ENCODE data around the gene LCN12.

LCN12 gene

DNA sequence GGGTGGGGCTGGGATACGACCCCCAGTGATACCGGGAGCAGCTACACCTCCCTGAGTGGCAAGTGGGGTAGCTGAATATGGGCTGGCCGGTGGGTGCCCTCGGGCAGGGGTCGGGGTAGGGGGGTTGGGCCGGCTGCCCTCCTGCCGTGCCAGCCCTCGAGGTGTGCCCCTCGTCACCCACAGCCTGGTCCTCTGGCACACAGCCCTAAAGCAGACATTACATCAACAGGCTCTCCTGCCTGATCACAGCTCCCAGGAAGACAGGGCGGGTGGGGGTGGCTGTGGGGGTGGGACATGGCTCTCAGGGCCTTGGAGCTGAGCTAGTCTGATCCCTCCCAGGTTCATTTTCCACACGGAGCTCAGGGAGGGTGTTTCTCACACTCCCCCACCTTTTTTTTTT lies 30.8 kb upstream of the LCN12 start:
- no peak for DNase-seq
- Histone ChIP-seq H4K91ac (ENCODE audit: low read length) (no peak overlapping the region), H3K4me3 (ENCODE audit: insufficient read depth in 1 of 2, low read depth in 1 of 2, low read length in 2 of 2) (no peak overlapping the region), H2AK5ac (ENCODE audit: low read length, severe bottlenecking) (no peak overlapping the region), H3K79me1 (replicated peaks; ENCODE audit: low read length, poor library complexity, severe bottlenecking) (peaks cover 33% of the 10 kb centered on the region), H3K27ac (ENCODE audit: low read length, poor library complexity, severe bottlenecking) (no peak overlapping the region), H2BK120ac (ENCODE audit: low read depth, low read length) (no peak overlapping the region), H3K4me1 (ENCODE audit: control insufficient read depth, insufficient read depth, low read depth, low read length) (peaks cover 5% of the 10 kb centered on the region), H2BK12ac (ENCODE audit: low read length in 2 of 2) (no peak overlapping the region), H3K4me2 (ENCODE audit: low read length, poor library complexity, severe bottlenecking) (no peak overlapping the region), H3K36me3 (ENCODE audit: control insufficient read depth in 1 of 2, insufficient read depth in 2 of 2, low read depth in 1 of 2, low read length in 2 of 2) (peaks cover 49 to 75% of the 10 kb centered on the region in 2 experiments), H3K18ac (ENCODE audit: low read depth in 1 of 2, low read length in 2 of 2) (no peak overlapping the region), H3K27me3 (ENCODE audit: control insufficient read depth in 1 of 2, insufficient read depth in 1 of 2, low read length in 2 of 2) (no peaks in the 10 kb centered on the region), H2BK15ac (ENCODE audit: low read depth, poor library complexity, severe bottlenecking) (no peak overlapping the region), H3K14ac (ENCODE audit: low read length in 2 of 2) (no peak overlapping the region), H3K9ac (ENCODE audit: low read length) (no peak overlapping the region), H3K23ac (ENCODE audit: low read length in 2 of 2) (no peak overlapping the region), H4K8ac (ENCODE audit: low read length) (no peak overlapping the region), H3K9me3 (ENCODE audit: control insufficient read depth, low read length) (no peaks in the 10 kb centered on the region), H2AFZ (ENCODE audit: low read depth, low read length) (no peak overlapping the region), H3K4ac (ENCODE audit: low read depth in 1 of 2, low read length in 2 of 2) (no peak overlapping the region), H2BK5ac (ENCODE audit: low read depth, low read length, poor library complexity, severe bottlenecking) (no peak overlapping the region)
- WGBS = 95% methylated on average over 6 of the region's 11 CpGs

- H3K4me3 ChIP-seq (ENCODE audit: insufficient read depth in 1 of 2, low read depth in 1 of 2, low read length in 2 of 2) = no peak overlapping the region
- no peak overlapping the region for H3K18ac ChIP-seq (ENCODE audit: low read depth in 1 of 2, low read length in 2 of 2)
- no peak overlapping the region for H4K91ac ChIP-seq (ENCODE audit: low read length)
- H2BK15ac ChIP-seq (ENCODE audit: low read depth, poor library complexity, severe bottlenecking) = no peak overlapping the region
- no peak overlapping the region for H3K14ac ChIP-seq (ENCODE audit: low read length in 2 of 2)
- no peak overlapping the region for H2AFZ ChIP-seq (ENCODE audit: low read depth, low read length)
- 96% methylated on average over 10 of the region's 10 CpGs for WGBS
- H3K27me3 ChIP-seq (ENCODE audit: control insufficient read depth in 1 of 2, insufficient read depth in 1 of 2, low read length in 2 of 2) = no peaks in the 10 kb centered on the region
- H3K9ac ChIP-seq (ENCODE audit: low read length) = no peak overlapping the region
- no peak overlapping the region for H2BK12ac ChIP-seq (ENCODE audit: low read length in 2 of 2)
- no peak overlapping the region for H3K23ac ChIP-seq (ENCODE audit: low read length in 2 of 2)
- no peak overlapping the region for H2BK120ac ChIP-seq (ENCODE audit: low read depth, low read length)
- H3K9me3 ChIP-seq (ENCODE audit: control insufficient read depth, low read length) = no peaks in the 10 kb centered on the region
- H3K27ac ChIP-seq (ENCODE audit: low read length, poor library complexity, severe bottlenecking) = no peak overlapping the region
- no peak overlapping the region for H3K4ac ChIP-seq (ENCODE audit: low read depth in 1 of 2, low read length in 2 of 2)
- peaks cover 50 to 75% of the 10 kb centered on the region in 2 experiments for H3K36me3 ChIP-seq (ENCODE audit: control insufficient read depth in 1 of 2, insufficient read depth in 2 of 2, low read depth in 1 of 2, low read length in 2 of 2)
- H2AK5ac ChIP-seq (ENCODE audit: low read length, severe bottlenecking) = no peak overlapping the region
- no peak overlapping the region for H4K8ac ChIP-seq (ENCODE audit: low read length)
- no peak overlapping the region for H3K4me2 ChIP-seq (ENCODE audit: low read length, poor library complexity, severe bottlenecking)
- H3K79me1 ChIP-seq (replicated peaks; ENCODE audit: low read length, poor library complexity, severe bottlenecking) = peaks cover 30% of the 10 kb centered on the region
- peaks cover 5% of the 10 kb centered on the region for H3K4me1 ChIP-seq (ENCODE audit: control insufficient read depth, insufficient read depth, low read depth, low read length)
- no peak overlapping the region for H2BK5ac ChIP-seq (ENCODE audit: low read depth, low read length, poor library complexity, severe bottlenecking)
- DNase-seq = no peak
Observed at GRCh38 chr9:136921718-136922117, 30.4 kb upstream of the LCN12 start.

DNA sequence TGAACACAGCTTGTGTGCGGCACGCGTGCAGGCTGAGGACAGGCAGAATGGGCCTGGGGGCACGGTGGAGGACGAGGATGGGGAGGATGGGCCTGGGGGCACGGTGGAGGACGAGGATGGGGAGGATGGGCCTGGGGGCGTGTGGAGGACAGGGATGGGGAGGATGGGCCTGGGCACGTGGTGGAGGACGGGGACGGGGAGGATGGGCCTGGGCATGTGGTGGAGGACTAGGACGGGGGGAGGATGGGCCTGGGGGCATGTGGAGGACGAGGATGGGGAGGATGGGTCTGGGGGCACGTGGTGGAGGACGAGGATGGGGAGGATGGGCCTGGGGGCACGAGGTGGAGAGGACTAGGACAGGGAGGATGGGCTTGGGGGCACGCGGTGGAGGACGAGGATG lies 29.5 kb upstream of the LCN12 start:
- H3K4me3 ChIP-seq (ENCODE audit: insufficient read depth in 1 of 2, low read depth in 1 of 2, low read length in 2 of 2) = no peak overlapping the region
- H3K36me3 ChIP-seq (ENCODE audit: control insufficient read depth in 1 of 2, insufficient read depth in 2 of 2, low read depth in 1 of 2, low read length in 2 of 2) = peaks cover 45 to 75% of the 10 kb centered on the region in 2 experiments
- H3K4me1 ChIP-seq (ENCODE audit: control insufficient read depth, insufficient read depth, low read depth, low read length) = peaks cover 7% of the 10 kb centered on the region
- H3K4me2 ChIP-seq (ENCODE audit: low read length, poor library complexity, severe bottlenecking) = no peak overlapping the region
- no peak overlapping the region for H2BK12ac ChIP-seq (ENCODE audit: low read length in 2 of 2)
- H2BK5ac ChIP-seq (ENCODE audit: low read depth, low read length, poor library complexity, severe bottlenecking) = no peak overlapping the region
- H3K23ac ChIP-seq (ENCODE audit: low read length in 2 of 2) = no peak overlapping the region
- H2BK120ac ChIP-seq (ENCODE audit: low read depth, low read length) = no peak overlapping the region
- no peaks in the 10 kb centered on the region for H3K9me3 ChIP-seq (ENCODE audit: control insufficient read depth, low read length)
- H3K18ac ChIP-seq (ENCODE audit: low read depth in 1 of 2, low read length in 2 of 2) = no peak overlapping the region
- H4K91ac ChIP-seq (ENCODE audit: low read length) = no peak overlapping the region
- H3K27me3 ChIP-seq (ENCODE audit: control insufficient read depth in 1 of 2, insufficient read depth in 1 of 2, low read length in 2 of 2) = no peaks in the 10 kb centered on the region
- no peak for DNase-seq
- no peak overlapping the region for H4K8ac ChIP-seq (ENCODE audit: low read length)
- no peak overlapping the region for H2BK15ac ChIP-seq (ENCODE audit: low read depth, poor library complexity, severe bottlenecking)
- H3K4ac ChIP-seq (ENCODE audit: low read depth in 1 of 2, low read length in 2 of 2) = no peak overlapping the region
- no peak overlapping the region for H2AFZ ChIP-seq (ENCODE audit: low read depth, low read length)
- no peak overlapping the region for H2AK5ac ChIP-seq (ENCODE audit: low read length, severe bottlenecking)
- no peak overlapping the region for H3K27ac ChIP-seq (ENCODE audit: low read length, poor library complexity, severe bottlenecking)
- WGBS = 96% methylated on average over 19 of the region's 19 CpGs
- H3K14ac ChIP-seq (ENCODE audit: low read length in 2 of 2) = no peak overlapping the region
- H3K9ac ChIP-seq (ENCODE audit: low read length) = no peak overlapping the region
- H3K79me1 ChIP-seq (replicated peaks; ENCODE audit: low read length, poor library complexity, severe bottlenecking) = peaks cover 25% of the 10 kb centered on the region

GRCh38 chr9:136923881-136924280 lies 28.2 kb upstream of the LCN12 start:
- no peak overlapping the region for H3K14ac ChIP-seq (ENCODE audit: low read length in 2 of 2)
- H3K27ac ChIP-seq (ENCODE audit: low read length, poor library complexity, severe bottlenecking) = no peak overlapping the region
- H2BK5ac ChIP-seq (ENCODE audit: low read depth, low read length, poor library complexity, severe bottlenecking) = no peak overlapping the region
- H3K4me3 ChIP-seq (ENCODE audit: insufficient read depth in 1 of 2, low read depth in 1 of 2, low read length in 2 of 2) = no peak overlapping the region
- no peak overlapping the region for H2BK15ac ChIP-seq (ENCODE audit: low read depth, poor library complexity, severe bottlenecking)
- no peak overlapping the region for H4K91ac ChIP-seq (ENCODE audit: low read length)
- H3K27me3 ChIP-seq (ENCODE audit: control insufficient read depth in 1 of 2, insufficient read depth in 1 of 2, low read length in 2 of 2) = no peaks in the 10 kb centered on the region
- peaks cover 8% of the 10 kb centered on the region for H3K4me1 ChIP-seq (ENCODE audit: control insufficient read depth, insufficient read depth, low read depth, low read length)
- peaks cover 41 to 76% of the 10 kb centered on the region in 2 experiments for H3K36me3 ChIP-seq (ENCODE audit: control insufficient read depth in 1 of 2, insufficient read depth in 2 of 2, low read depth in 1 of 2, low read length in 2 of 2)
- H3K9ac ChIP-seq (ENCODE audit: low read length) = no peak overlapping the region
- no peak overlapping the region for H3K4ac ChIP-seq (ENCODE audit: low read depth in 1 of 2, low read length in 2 of 2)
- H4K8ac ChIP-seq (ENCODE audit: low read length) = no peak overlapping the region
- H3K23ac ChIP-seq (ENCODE audit: low read length in 2 of 2) = no peak overlapping the region
- peaks cover 21% of the 10 kb centered on the region for H3K79me1 ChIP-seq (replicated peaks; ENCODE audit: low read length, poor library complexity, severe bottlenecking)
- no peak overlapping the region for H2BK120ac ChIP-seq (ENCODE audit: low read depth, low read length)
- H2BK12ac ChIP-seq (ENCODE audit: low read length in 2 of 2) = no peak overlapping the region
- no peak overlapping the region for H2AK5ac ChIP-seq (ENCODE audit: low read length, severe bottlenecking)
- no peak overlapping the region for H2AFZ ChIP-seq (ENCODE audit: low read depth, low read length)
- no peak overlapping the region for H3K4me2 ChIP-seq (ENCODE audit: low read length, poor library complexity, severe bottlenecking)
- no peak overlapping the region for H3K18ac ChIP-seq (ENCODE audit: low read depth in 1 of 2, low read length in 2 of 2)
- DNase-seq = no peak
- WGBS = 98% methylated on average over 19 of the region's 19 CpGs
- no peaks in the 10 kb centered on the region for H3K9me3 ChIP-seq (ENCODE audit: control insufficient read depth, low read length)
